SIG-M5 (cell line): ENCODE results near the gene TMEM165.
"Not testable (repeated sequence)": the region's sequence is repeated elsewhere in the genome, so short reads cannot be mapped to it uniquely, and the experiment has no call there.

ENCODE experiments used
- DNase-seq: peaks from one replicate; lab custom pipeline; 2025; lab: John Stamatoyannopoulos, UW

The TMEM165 gene, protein sequence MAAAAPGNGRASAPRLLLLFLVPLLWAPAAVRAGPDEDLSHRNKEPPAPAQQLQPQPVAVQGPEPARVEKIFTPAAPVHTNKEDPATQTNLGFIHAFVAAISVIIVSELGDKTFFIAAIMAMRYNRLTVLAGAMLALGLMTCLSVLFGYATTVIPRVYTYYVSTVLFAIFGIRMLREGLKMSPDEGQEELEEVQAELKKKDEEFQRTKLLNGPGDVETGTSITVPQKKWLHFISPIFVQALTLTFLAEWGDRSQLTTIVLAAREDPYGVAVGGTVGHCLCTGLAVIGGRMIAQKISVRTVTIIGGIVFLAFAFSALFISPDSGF

DNA sequence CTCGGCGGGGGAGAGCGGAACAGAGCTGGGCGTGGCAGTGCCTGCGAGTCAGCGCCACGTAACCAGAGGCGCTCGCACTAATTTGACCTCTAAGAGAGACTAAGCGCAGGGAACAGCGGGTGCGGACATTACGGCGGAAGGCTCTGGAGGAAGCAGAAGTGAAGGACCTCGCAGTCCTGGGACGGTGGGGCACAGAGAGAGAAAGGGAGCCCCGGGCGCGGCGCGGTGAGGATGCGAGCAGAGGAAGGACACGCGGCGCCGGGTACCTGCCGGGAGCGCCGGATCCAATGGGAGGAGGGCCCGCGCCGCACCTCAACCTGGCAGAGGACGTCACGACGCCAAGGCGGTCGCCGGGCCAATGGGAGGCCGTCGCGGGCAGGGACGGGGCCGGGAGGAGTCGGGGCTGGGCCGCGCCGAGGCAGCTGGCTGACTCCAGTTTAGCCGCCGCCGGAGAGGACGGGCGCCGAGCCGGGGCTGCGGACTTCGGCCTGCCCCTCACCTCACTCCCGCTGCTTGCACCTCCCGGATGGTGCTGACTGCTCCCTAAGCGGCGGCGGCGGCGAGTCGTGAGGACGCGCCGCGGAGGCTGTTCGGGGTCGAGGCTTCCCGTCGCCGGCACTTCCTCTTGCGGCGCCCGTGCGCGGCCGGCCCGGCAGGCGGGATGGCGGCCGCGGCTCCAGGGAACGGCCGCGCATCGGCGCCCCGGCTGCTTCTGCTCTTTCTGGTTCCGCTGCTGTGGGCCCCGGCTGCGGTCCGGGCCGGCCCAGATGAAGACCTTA, at the start of gene TMEM165:
Gene TMEM165, plus strand, starts transcription at position 429 of the 779 bp plus-strand sequence. Its CDS starts 233 bp downstream, at position 662.
- DNase-seq, result peak; percentile 52

DNA sequence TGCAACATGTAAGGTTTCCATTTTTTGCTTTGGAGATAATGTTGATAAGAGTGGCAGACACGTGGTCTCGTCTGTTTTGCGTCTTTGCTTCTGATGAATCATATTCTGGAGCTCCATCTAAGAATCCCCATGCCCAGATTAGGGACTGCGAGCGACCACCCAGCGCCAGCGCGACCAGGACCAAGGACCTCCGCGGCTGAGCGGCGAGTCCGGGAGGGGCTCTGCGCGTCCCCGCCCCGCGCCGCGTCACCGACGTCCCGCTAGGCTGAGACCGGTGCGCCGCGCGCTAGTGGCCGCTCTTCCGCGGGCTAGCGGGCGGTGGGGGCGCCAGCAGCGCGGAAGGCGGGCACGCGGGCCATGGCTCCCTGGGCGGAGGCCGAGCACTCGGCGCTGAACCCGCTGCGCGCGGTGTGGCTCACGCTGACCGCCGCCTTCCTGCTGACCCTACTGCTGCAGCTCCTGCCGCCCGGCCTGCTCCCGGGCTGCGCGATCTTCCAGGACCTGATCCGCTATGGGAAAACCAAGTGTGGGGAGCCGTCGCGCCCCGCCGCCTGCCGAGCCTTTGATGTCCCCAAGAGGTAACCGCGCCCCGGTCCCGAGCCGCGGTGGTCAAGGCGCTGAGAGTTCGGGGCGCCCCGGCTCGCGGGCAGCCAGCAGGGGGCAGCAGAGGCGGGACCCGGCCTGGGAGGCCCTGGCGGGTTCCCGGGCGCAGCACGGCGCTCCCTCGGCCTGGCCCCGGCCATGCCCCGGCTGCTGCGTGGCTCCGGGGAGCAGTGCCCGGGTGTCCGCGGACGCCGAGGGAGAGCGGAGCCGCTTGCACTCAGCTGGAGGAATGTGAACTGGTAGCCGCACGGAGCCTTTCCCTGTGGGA, 49.5 kb upstream of the TMEM165 start, which contains the start of gene SRD5A3:
Gene SRD5A3, plus strand, starts transcription at position 263 of the 871 bp plus-strand sequence. Its CDS starts 95 bp downstream, at position 358.
- DNase-seq, result no peak

DNA sequence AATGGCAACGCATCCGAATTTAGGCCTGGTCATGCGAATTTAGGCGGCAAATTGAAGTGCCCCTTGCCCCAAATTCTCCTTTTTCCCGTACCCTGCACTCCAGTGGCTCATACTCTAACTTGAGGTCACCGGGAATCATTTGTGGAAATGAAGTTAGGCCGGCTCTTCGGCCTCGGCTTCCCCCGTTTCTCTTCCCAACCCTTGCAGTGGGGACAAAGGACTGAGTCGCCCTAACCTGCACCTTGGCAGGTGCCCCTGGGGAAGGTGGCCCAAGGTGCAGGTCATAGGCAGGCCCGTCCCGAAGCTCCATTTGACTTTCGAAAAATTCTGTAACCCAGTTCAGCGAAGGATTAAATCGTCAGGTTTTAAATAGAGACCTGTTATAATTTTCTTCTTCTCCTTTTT, 48.9 kb upstream of the TMEM165 start:
- DNase-seq, result no peak

DNA sequence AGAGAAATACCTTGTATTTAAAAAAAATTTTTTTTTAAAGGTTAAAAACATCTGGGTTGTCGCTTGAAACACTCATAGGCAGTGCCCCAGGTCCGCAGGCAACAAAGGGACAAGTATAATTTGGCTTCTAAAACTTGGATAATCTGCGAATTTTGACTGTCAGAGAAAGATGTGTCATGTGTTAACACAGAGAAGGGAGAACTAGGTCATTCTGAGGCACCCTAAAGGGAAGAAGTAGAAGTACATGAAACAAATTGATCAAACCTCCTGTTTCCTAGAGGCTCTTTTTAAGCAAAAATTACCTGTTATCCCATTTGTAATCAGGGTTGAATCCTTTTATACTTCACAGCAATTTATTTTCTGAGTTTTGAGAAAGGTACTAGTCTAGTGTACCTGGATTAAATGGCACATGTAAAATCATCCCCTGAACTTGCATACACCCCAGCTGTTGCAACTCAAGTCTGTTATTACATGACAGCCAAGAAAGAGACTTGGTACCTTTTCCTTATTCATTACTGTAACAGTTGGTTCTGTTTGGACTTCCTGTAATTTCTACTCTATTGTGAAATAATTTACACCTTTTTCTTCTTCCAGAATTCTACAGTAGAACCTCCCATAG, 48.0 kb upstream of the TMEM165 start:
- DNase-seq, result peak; percentile 5

DNA sequence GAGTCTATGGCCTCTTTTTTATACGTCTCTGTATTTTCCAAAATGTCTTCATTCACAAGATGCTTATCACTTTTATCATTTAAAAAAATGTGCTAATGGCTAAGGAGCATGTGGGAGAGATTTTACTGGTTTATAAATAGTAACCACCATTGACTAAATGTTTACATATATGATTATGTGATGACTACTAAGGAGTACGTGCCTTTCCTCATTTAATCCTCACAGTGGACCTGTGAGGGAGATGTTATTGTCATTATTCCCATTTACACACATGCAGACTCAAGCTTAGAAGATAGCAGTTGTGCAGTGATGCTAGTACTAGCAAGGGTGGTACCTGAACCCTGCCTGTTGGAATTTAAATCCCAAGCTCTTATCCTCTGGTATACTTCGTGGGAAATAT, 47.3 kb upstream of the TMEM165 start:
- DNase-seq, result no peak

DNA sequence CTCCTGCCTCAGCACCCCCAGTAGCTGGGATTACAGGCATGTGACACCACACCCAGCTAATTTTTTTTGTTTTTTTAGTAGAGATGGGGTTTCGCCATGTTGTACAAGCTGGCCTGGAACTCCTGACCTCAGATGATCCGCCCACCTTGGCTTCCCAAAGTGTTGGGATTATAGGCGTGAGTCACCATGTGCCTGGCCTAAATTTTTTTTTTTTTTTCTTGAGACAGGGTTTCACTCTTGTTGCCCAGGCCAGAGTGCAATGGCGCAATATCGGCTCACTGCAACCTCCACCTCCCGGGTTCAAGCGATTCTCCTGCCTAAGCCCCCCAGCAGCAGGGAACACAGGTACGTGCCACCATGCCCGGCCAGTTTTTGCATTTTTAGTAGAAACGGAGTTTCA, 44.9 kb upstream of the TMEM165 start:
- DNase-seq, result not testable (repeated sequence)

DNA sequence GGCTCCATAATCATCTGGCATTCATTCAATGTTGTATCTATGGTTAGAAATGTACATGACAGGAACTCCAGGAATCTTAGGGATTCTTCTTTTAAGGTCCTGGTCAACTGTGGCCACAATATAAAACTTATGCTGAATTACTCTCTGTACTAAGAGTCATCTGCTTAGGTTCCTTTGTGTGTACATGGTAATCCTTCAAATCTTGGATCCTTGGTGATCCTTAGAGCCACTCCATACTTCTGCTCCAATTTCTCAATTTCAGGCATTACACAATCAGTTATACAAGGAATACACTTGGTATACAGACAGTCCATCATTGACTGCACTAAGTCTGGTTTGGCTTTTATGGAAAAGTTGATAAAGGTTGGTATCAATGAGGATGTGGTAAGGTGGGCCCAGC, 43.9 kb upstream of the TMEM165 start:
- no peak for DNase-seq

DNA sequence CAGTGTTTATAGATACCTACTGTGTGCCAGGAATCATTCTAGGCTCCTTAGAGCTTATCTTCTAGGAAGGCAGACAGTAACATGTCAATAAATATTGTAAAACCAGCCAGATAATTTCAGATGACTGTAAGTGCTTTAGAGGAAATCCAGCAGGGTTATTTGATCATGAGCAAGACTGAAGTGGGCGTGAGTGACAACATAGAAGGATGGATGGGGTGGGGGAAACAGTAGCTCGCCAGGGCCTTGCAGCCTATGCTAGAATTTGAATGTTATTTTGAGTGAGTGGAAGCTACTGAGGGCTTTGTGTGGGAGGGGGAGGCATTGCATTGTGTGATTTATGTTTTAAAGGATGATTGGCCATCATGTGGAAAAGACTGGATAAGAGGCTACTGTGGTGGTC, 43.0 kb upstream of the TMEM165 start:
- DNase-seq, result no peak

DNA sequence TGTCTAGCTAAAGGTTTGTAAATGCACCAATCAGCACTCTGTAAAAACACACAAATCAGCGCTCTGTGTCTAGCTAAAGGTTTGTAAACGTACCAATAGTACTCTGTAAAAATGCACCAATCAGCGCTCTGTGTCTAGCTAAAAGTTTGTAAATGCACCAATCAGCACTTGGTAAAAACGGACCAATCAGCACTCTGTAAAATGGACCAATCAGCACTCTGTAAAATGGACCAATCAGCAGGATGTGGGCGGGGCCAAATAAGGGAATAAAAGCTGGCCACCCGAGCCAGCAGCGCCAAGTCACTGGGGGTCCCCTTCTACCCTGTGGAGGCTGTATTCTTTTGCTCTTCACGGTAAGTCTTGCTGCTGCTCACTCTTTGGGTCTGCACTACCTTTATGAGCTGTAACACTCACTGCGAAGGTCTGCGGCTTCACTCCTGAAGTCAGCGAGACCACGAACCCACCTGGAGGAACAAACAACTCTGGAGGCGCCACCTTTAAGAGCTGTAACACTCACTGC, 42.5 kb upstream of the TMEM165 start:
- DNase-seq, result not testable (repeated sequence)

DNA sequence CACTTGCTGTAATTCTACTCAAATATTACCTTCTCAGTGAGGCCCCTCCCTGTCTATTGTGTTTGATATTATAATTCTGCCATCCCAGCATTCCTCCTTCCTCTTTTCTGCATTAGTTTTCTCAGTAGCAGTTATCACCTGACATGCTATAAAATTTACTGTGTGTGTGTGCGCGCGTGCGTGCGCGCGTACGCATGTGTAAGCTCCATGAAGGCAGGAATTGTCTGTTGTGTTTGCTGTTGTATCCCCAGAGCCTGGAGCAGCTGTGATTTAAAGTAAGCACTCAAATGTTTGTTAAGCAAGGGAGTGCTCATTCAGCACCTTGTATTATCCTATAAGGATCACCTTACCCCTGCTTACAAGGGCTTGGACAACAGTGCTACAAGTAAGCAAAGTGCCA, 41.1 kb upstream of the TMEM165 start:
- DNase-seq, result no peak

DNA sequence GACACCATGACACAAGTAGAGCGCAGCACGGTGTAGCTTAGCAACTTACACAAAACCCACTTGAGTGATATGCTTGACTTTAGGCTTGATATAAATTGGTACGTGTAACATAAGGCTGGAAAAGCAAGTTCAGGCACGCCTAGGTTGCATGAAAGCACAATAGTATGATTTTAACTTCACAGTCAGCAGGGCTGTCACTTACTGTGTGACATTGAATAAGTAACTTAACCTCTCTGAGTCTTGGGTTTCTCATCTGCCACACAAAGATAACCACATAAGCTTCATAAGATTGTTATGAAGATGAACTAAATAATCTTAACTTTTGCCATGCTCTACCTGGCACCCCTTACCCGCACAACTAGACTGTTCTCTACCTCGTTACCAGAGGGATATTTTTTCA, 40.2 kb upstream of the TMEM165 start:
- no peak for DNase-seq

DNA sequence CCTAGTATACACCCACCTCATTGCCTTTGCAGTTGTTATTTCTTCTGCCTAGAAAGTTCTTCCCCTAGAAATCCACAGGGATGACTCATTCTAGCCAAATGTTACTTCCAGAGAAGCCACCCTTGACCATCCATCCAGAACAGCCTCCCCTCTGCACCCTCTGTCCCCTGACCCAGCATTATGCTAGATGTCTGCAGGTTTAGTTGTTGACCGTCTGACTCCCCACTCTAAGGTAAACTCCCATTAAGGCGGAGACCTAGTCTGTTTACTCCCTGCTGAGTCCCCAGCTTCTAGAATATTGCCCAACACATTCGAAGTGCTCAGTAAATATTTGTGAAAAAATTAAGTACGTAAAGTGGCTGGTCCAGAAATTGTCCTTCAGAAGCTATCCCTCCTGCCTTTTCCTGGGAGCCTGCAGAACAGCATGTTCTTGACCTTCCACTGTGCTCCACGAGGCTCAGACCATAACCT, 38.7 kb upstream of the TMEM165 start:
- DNase-seq, result no peak

DNA sequence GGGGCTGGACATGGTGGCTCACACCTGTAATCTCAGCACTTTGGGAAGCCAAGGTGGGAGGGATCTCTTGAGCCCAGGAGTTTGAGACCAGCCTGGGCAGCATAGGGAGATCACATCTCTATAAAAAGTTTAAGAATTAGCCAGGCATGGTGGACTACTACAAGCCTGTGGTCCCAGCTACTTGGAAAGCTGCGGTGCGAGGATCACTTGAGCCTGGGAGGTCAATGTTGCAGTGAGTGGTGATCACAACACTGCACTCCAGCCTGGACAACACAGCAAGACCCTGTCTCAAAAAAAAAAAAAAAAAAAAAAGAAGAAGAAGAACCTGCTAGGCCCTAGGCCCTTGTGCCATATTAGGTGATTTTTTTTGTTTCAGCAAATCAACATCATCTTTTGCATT, 37.5 kb upstream of the TMEM165 start:
- DNase-seq, result no peak

DNA sequence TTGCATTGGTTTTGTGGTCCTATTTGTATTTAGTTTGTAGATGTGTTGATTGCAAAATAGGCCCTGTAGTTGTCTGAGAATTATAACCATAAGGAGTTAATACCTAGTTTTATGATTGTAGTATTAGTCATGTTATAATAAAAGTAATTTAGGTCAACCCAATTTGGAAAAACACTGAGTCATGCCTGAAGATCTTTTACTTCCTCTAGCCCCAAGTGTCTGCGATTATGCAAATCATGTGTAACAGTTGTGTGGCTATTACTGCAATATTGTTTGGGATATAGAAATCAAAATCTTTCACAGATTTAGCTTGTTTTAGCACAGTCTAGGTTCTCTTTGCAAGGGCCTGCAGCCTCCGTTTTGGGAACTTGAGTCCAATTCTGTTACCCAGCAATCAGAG, 37.1 kb upstream of the TMEM165 start:
- DNase-seq, result peak; percentile 17

DNA sequence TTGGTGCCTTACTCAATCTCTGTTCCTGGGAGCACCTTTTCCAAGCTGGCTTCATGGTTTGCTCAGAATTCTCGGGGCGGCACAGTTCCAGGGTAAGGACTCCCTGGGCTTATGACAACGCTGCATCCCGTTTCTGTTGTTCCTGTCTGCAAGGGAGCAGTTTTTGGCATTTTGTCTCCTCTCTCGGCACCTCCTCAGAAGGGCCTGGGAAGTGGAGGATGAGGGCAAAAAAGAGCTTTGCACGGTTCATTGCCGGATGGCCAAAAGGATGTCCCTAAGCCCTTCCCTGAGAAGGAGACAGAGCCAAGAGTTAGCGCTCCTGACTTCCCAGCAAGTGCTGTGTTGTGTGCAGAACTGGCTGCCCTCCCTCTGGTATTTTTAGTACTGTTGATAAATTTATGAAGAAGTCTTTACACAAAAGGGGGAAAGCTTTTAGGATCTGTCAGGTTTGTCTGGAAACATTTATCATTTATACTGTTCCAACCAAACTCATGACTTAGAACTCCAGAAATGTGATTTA, 36.3 kb upstream of the TMEM165 start:
- no peak for DNase-seq

DNA sequence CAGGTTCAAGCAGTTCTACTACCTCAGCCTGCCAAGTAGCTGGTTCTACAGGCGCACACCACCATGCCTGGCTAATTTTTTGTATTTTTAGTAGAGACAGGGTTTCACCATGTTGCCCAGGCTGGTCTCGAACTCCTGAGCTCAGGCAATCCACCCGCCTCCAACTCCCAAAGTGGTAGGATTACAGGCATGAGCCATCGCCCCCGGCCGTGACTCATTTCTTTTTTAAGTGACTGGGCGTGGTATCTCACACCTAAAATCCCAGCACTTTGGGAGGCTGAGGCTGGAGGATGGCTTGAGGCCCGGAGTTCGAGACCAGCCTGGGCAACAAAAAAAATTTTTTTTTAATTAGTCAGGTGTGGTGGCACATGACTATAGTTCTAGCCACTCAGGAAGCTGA, 32.8 kb upstream of the TMEM165 start:
- not testable (repeated sequence) for DNase-seq

DNA sequence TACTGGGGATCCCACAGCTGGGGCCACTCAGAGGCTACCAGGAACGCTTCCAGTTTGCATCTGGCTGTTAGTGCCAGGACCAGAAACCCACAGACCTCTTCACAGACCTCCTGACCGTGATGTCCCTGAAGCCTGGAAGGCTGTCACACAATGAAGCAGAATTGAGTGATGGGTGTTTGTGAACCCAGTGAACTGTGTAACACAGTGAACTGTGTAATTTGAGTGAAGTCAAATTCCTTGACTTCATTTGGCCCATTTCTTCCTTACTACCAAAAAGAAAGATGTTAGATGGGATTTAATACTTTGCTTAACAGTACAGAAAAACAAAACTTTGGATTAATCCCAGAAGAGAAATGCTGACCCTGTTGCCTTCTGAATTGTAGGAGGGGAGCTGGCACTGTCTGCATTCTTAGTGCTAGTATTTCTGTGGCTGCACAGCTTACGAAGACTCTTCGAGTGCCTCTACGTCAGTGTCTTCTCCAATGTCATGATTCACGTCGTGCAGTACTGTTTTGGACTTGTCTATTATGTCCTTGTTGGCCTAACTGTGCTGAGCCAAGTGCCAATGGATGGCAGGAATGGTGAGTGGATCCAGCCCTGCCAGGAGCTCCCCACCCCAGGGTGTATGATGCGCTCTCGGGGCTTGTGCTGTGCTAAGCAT, 31.9 kb upstream of the TMEM165 start:
- no peak for DNase-seq

DNA sequence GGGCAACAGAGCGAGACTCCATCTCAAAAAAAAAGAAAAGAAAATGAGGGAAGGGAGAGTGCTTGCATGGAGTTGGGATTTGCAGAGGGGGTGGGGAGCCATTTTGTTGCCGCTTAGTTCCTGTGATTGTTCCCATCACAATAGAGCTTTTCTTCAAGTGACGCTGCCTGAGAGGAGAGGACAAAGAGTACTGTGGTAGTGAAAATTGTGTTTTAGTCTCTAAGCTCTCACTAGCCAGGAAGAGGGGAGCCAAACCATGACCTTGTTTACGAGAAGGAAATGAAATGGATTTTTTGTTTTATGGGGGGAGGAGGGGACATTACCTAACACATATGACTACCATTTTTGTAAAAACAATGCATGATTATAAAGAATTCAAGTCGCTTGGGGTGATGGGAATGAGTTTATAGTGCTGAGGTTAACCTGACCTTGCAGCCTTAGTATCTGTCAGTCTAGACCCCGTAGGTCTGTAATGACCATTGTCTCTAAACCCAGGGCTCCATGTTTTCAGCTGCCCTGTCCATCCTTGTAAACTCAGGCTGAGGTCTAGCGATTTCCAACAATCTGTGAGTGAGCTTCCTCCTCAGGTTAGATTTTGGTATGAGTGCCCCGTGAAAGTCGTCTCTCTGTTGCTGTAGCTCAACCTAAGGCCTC, 30.9 kb upstream of the TMEM165 start:
- no peak for DNase-seq

DNA sequence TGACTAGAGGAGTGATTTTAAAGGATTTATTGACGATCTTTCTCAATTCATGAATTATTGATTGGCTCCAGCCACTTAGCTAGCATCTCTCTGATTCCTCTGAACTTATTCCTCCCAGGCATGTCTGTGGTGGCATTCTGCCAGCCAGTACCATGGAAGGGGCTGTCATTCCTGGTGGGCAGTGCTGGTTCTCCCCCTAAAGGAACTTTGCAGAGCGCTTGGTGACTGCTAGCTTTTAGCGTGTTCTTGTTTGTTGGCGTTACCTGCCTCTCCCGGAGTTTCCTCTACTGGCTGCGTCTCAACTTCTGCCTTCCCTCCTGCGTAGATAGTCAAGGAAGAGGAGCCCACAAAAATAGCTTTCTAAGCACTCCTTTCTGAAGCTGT, 30.4 kb upstream of the TMEM165 start:
- no peak for DNase-seq

DNA sequence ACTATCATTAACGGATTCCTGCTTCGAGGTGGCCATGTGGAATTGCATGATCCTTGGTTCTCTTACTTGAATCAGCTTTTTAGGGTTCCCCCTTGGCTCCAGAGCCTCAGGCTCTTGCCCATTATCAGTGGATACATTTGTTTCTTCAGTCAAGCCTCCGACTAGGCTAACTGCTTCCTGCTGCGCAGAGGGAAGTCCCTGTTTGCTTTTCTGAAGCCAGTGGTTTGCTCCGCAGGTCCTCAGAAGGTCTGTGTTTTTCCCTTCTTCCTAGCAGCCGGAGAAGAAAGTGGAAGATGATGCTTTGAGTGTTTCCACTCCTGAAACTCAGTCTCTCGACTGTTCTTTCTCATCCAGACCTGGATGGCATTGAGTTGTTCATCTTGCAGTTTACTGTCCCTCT, 29.1 kb upstream of the TMEM165 start:
- DNase-seq, result no peak
